RCC 7860 (cell line): ENCODE measurements around the gene BCL2.

Experiments used
- DNase-seq: peaks from one replicate; pipeline ENCODE4 v3.0.0-alpha.2; 2015; ENCODE audit warnings: low spot score
- FAIRE-seq: peaks from 2 replicates; lab custom pipeline; 2012; peaks lifted over from hg19 to GRCh38; lab: Jason Lieb, UNC

BCL2 gene

GRCh38 chr18:63130176-63130575 is 189.4 kb downstream of the BCL2 start:
- no peak for DNase-seq
- no peak for FAIRE-seq

- DNase-seq (no peak), FAIRE-seq (no peak)
These were observed 191.2 kb downstream of the BCL2 start for GRCh38 chr18:63128237-63128974.

DNA sequence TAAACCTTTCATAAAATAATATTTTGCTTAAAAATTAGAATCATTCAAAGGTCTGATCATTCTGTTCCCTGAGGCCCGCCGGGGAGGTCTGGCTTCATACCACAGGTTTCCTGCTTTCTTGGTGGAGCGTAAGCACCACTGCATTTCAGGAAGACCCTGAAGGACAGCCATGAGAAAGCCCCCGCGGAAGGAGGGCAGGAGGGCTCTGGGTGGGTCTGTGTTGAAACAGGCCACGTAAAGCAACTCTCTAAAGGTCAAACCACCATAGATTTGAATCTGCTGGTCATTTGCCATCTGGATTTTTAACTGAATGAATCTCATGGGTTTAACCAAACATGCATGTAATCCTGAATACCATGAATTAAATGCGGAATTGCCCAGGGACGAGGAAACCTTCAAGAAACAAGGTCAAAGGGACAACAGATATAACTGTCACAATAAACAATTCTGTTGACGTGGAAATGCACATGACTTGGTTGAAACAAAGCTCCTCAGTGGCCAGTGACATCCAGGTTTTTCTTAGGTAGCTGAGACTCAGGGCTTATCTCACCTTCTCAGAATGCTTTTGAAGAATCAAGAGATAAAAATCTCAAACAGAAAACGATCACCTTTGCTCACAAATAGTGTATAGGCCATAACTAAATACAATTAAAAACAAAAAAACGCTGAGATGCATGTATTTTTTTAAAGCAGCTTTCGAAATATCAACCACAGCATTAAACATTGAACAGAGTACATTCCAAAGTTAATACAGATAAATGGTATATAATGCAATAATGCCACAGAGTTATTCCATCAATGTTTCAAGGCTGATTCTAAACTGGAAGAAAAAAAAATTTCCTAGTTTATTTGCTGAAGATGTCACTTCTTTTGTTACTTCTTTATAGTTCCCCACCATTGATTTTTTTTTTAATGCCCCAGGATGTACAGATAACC is 193.2 kb downstream of the BCL2 start:
- FAIRE-seq (no peak), DNase-seq (no peak)

DNA sequence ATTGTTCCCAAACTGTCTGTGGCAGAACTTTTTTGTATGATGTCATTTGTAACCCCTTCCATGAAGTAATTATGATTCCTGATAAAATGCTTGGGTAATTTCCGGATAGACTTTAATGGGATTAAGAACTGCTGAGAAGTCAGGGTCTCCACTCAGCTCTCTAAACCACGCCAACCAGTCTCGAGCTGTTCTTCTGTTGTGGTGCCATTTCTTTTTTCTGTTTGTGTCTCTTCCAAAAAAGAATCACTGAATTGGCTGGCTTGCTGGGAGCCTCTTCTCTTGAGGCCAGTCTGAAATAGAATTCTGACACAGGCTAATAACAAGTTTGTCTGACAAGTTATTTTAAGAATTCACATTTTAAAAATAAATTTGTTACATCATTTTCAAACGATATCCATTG is 198.9 kb downstream of the BCL2 start:
- FAIRE-seq, result no peak

DNA sequence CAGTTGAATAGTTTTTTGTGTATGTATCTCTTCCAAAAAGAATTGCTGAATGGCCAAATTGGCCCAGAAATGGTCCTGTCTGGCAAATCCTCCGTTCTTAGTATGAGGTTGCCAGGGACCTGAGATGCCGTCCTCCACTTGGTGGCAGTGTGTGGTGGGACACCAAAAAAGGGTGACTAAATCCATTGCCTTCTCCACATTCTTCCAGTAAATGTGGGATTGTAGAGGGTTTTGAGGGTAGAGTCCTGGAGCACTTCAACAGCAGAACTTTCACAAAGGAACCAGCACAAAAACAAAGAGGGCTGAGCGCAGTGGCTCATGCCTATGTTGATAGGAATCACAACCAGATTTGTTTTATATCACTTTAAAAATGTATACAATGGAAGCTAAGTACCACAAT is 199.9 kb downstream of the BCL2 start:
- DNase-seq (peak; percentile 34), FAIRE-seq (no peak)

More for the DNA sequence above, 198.9 kb downstream of the BCL2 start:
- no peak for DNase-seq

GRCh38 chr18:63113899-63114565 is 205.5 kb downstream of the BCL2 start:
- FAIRE-seq (no peak), DNase-seq (no peak)

DNA sequence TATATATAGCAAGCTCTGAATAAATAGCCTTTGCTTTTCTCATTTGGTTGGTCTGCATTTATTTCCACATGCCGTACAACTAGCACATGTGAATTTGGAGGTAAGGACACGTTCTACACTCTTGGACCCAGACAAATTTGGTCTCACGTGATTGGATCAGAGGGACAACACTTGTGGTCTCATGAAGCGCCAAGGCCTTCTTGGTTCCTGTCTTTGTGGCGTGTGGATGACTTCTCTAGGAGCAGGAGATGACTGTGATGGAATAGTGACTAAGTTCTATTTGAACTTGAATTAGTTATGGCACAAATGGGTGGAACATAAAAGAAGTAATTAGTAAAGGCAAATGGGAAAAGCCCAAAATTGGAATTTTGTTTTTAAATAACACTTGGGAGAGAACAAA is 206.9 kb downstream of the BCL2 start:
- FAIRE-seq (no peak), DNase-seq (no peak)

- no peak for FAIRE-seq
- no peak for DNase-seq
These were observed 207.7 kb downstream of the BCL2 start for GRCh38 chr18:63111671-63112402.

DNA sequence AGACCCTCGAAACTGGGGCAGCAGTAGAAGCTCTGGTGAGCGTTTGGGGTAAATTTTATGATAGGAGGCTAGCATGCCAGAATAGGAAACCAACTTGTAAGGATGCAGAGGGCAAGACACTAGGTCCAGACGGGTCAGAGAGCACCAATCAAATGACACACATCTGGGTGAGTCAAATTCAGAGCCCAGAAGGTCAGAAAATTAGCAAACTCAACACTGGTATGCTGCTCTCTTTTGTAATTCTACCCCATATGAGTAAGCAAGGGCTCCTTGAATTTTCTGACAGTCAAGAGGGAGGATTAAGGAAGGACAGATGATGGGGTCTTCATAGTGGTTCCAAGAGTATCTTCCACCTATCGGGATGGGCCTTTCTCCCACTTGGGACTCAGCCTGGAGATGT is 209.8 kb downstream of the BCL2 start:
- no peak for FAIRE-seq
- DNase-seq, result no peak

GRCh38 chr18:63109022-63109421 is 210.5 kb downstream of the BCL2 start:
- no peak for DNase-seq
- no peak for FAIRE-seq

- FAIRE-seq (no peak), DNase-seq (no peak)
These were observed 211.6 kb downstream of the BCL2 start for GRCh38 chr18:63107931-63108330.

DNA sequence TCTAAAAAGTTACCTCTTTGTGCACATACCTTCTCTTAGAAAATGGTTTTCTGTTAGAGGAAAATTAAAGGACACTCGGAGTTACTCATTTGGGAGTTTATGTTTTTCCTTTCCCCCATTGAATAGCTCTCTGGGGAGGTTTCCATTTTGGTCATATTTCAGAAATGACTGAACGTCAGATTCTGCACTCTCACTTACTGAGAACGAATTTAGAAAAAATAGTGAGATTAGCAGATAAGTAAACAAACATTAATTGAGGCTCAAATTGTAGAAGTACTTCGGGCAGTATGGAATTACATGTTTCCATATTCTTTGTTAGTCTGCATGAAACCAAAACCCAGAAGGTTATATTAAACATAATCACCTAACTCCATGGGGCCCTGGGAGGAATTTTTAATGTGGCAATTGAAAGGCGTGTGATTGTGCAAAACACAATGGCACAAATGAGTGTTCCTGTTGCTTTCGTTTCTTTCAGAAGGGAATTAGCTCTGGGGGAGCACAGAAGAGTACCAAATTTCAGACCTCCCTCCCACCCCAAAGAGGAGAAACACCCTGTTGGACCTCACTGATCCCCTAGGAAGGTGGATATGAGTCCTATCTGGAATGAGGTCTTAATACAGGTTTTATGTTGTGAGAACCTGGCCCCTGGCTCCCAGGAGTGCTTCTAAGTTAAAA is 212.3 kb downstream of the BCL2 start:
- no peak for FAIRE-seq
- DNase-seq, result no peak

DNA sequence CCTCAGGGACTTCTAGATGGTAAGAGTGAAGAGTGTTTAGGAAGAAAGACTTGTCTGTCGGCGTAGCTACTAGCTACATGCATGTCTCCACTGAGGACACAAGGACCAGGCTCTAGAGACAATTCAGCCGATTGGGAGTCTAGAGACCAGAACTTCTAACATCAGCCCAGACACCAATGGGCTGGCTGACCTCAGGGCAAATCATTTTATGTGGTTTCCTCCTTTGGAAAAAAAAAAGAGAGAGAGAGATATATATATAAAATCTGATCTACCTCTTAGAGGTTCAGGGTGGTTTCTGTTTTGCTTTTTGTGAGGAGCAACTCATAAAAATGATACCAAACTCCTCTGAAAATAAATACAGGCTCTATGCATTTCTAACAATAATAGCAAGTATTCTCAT is 212.8 kb downstream of the BCL2 start:
- DNase-seq (no peak), FAIRE-seq (no peak)

DNA sequence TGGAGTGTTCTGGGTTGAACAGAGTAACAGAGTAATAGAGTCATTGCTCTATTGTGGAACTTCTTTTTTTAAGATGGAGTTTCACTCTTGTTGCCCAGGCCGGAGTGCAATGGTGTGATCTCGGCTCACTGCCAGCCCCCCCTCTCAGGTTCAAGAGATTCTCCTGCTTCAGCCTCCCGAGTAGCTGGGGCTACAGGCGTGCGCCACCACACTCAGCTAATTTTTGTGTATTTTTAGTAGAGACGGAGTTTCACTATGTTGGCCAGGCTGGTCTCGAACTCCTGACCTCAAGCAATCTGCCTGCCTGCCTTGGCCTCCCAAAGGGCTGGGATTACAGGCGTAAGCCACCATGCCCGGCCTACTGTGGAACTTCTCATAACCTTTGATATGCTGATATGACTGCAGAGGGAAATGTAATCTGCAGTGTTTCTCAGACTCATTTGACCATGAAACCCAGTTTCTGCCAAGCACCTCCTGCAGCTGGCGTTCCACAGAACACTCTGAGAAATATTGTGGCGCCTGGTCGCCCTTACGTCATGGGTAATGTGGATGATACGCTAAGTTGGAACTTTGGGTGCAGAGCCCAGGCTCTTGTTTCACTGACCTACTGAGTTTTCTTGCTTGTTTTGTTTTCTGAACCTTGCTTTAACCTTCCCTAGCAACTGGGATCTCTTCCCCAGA is 213.8 kb downstream of the BCL2 start:
- FAIRE-seq (no peak), DNase-seq (no peak)

- FAIRE-seq, result no peak
- DNase-seq, result no peak
These were observed 214.7 kb downstream of the BCL2 start for GRCh38 chr18:63104868-63105267.

GRCh38 chr18:63102941-63103744 is 216.4 kb downstream of the BCL2 start:
- DNase-seq (no peak), FAIRE-seq (no peak)

GRCh38 chr18:63100630-63101055 is 218.9 kb downstream of the BCL2 start:
- no peak for FAIRE-seq
- DNase-seq, result no peak

GRCh38 chr18:63099848-63100629 is 219.5 kb downstream of the BCL2 start:
- DNase-seq (peak; percentile 57), FAIRE-seq (peak; percentile 71)
